NCI-H345 treated with DMSO at 0.1 percent for 48 hours (cell line): ENCODE data around the gene FOXP4.

Experiments used
- DNase-seq: peaks from one replicate; lab custom pipeline; 2025; ENCODE audit not compliant: unreplicated experiment; lab: John Stamatoyannopoulos, UW

FOXP4 gene

GRCh38 chr6:41546475-41546865 lies 289 bp downstream of the FOXP4 start:
- no peak for DNase-seq

- DNase-seq = no peak
These were observed 951 bp downstream of the FOXP4 start for GRCh38 chr6:41546866-41547798.

GRCh38 chr6:41547799-41548097 lies 1.6 kb downstream of the FOXP4 start:
- DNase-seq = no peak

- DNase-seq = no peak
These were observed 2.1 kb downstream of the FOXP4 start for GRCh38 chr6:41548098-41548840.

- DNase-seq = no peak
These were observed 2.9 kb downstream of the FOXP4 start for GRCh38 chr6:41548841-41549642.

- DNase-seq = no peak
These were observed 3.5 kb downstream of the FOXP4 start for GRCh38 chr6:41549673-41550072.

GRCh38 chr6:41551086-41551700 lies 5.0 kb downstream of the FOXP4 start:
- DNase-seq = no peak

- DNase-seq = no peak
These were observed 5.7 kb downstream of the FOXP4 start for GRCh38 chr6:41551857-41552256.

- no peak for DNase-seq
These were observed 6.5 kb downstream of the FOXP4 start for GRCh38 chr6:41552723-41553122.

GRCh38 chr6:41553405-41553999 lies 7.3 kb downstream of the FOXP4 start:
- DNase-seq = no peak

GRCh38 chr6:41555326-41556300 lies 9.4 kb downstream of the FOXP4 start:
- DNase-seq = no peak

- no peak for DNase-seq
These were observed 11.2 kb downstream of the FOXP4 start for GRCh38 chr6:41557335-41557734.

GRCh38 chr6:41558033-41558807 lies 12.0 kb downstream of the FOXP4 start:
- DNase-seq = no peak

- DNase-seq = no peak
These were observed 13.7 kb downstream of the FOXP4 start for GRCh38 chr6:41559655-41560427.

- DNase-seq = no peak
These were observed 14.4 kb downstream of the FOXP4 start for GRCh38 chr6:41560431-41561192.

GRCh38 chr6:41561416-41561815 lies 15.2 kb downstream of the FOXP4 start:
- DNase-seq = no peak
